ENCODE data around the gene MRI1.
A peak's percentile ranks its signal among the peaks of the same experiment; 100 is the strongest.

MRI1 gene

GRCh38 chr19:13795595-13796300, 31.4 kb downstream of the MRI1 start:
- DNase-seq, result no peak

GRCh38 chr19:13796301-13797057, 32.2 kb downstream of the MRI1 start:
- no peak for DNase-seq

DNA sequence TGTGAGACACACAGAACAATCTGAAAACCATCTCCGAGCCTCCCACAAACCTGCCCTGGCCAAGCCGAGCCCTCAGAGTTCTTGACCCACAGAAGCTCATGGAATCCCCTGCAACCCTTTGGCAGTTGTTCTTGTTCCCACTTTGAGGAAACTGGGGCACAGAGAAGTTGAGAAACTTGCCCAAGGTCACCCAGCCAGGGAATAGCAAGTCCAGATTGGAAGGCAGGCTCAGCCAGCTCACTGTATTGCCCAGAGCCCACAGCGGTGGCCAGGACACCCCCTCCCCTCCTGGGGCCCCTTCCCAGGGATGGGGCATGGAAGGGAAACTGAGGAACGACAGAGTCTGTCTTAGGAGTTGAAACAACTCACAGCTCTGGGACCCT, 32.7 kb downstream of the MRI1 start:
- no peak for DNase-seq

DNA sequence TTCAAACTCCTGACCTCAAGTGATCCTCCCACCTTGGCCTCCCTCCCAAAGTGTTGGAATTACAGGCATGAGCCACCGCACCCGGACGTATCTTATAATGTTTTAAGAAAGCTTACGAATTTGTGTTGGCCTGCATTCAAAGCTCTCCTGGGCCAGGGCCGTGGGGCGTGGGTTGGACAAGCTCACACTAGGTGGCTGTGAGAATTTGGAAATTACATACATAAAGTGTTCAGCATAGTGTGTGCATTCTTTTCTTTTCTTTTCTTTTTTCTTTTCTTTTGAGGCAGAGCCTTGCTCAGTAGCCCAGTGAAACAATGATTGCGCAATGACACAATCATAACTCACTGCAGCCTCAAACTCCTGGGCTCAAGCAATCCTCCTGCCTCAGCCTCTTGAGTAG, 33.5 kb downstream of the MRI1 start:
- DNase-seq, result no peak

GRCh38 chr19:13799669-13800068, 35.3 kb downstream of the MRI1 start:
- DNase-seq, result no peak

DNA sequence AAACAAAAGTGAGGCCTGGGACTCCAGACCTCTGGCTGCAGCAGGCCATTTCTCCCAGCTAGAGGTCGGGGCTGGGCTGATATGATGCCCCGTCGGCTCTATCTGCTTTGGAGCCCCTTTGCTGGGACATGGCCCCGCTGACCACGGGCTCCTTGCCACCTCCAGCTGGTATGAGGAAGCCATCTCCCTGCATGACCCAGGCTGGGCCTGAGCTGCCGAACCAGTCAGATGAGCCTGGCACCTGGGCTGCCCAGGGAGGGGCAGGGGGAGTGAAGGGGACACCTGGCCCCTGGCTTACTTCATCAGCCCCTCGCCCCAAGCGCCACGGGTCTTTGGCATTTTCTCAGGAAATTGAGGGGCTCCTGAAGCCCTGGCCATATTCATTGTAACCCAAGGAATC, 38.7 kb downstream of the MRI1 start:
- DNase-seq, result no peak

DNA sequence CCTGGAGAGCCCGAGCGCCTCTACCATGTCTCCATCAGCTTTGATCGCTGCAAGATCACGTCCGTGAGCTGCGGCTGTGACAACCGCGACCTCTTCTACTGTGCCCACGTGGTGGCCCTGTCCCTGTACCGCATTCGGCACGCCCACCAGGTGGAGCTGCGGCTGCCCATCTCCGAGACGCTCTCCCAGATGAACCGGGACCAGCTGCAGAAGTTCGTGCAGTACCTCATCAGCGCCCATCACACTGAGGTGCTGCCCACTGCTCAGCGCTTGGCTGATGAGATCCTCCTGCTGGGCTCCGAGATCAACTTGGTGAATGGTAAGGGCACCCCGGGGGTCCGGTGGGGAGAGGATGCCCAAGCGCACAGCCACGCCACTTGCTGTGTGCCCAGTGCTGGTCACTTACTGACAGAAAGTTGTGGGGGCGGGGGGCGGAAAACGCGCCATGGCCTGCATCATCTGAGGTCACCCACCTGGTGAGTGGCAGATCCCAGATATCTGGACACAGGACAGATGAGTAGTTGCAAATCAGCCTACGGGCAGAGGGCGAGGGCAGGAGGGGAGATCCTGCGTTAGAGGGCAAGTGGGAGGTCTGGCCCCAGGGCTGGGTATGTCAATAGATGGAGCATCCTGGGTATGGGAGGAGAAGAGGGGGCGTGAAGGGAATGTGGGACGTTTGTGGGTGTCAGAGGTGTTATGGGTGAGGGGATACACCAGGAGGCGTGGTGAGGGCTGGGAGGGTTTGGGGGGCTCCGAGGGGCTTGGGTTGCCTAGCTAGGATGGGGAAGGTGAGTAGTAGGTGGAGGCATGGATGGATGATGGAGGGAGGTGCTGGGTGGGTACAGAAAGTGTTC, 40.7 kb downstream of the MRI1 start:
- no peak for DNase-seq

DNA sequence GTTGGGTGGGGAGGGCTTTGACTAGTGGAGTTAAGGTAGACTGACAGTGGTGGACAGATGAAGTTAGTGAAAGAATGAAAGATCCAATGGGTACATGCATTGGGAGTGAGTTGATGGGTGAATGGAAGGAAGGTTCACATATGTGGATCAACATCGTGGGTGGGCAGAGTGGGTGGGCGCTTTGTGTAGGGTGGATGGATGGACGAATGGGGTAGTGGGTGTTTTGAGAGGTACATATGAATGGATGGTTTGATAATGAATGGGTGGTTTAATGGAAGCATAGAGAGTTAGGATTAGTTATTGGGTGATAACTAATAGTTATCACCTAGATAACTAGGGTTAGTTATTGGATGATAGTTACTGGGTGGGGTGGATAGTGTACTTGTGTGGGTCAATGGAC, 42.4 kb downstream of the MRI1 start:
- no peak for DNase-seq

GRCh38 chr19:13807421-13808021, 43.2 kb downstream of the MRI1 start:
- DNase-seq, result no peak

- DNase-seq, result no peak
These were observed 44.5 kb downstream of the MRI1 start for GRCh38 chr19:13808856-13809255.

- DNase-seq, result no peak
These were observed 48.2 kb downstream of the MRI1 start for GRCh38 chr19:13812544-13812943.

DNA sequence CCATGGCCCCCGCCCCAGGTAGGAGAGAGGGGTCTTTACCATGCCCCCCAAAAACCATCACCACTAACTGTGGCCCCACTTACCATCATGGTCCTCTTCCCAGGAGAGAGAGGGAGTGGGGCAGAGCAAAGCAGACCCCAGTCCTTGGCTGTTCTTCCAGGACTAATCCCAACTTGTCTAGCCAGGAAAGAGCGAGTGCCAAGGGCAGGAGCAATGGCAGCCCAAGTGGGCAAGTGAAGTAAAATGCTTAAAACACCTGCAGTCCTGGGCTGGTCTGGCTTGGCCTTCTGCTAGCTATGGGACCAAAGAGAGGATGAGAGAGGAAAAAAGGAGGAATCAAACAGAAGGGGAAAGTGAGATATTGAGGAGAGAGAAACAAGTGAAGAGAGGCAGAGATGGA, 48.8 kb downstream of the MRI1 start:
- DNase-seq, result no peak

GRCh38 chr19:13814550-13814949, 50.2 kb downstream of the MRI1 start:
- no peak for DNase-seq

GRCh38 chr19:13817018-13817614, 52.8 kb downstream of the MRI1 start:
- DNase-seq, result peak; percentile 71 to 88

DNA sequence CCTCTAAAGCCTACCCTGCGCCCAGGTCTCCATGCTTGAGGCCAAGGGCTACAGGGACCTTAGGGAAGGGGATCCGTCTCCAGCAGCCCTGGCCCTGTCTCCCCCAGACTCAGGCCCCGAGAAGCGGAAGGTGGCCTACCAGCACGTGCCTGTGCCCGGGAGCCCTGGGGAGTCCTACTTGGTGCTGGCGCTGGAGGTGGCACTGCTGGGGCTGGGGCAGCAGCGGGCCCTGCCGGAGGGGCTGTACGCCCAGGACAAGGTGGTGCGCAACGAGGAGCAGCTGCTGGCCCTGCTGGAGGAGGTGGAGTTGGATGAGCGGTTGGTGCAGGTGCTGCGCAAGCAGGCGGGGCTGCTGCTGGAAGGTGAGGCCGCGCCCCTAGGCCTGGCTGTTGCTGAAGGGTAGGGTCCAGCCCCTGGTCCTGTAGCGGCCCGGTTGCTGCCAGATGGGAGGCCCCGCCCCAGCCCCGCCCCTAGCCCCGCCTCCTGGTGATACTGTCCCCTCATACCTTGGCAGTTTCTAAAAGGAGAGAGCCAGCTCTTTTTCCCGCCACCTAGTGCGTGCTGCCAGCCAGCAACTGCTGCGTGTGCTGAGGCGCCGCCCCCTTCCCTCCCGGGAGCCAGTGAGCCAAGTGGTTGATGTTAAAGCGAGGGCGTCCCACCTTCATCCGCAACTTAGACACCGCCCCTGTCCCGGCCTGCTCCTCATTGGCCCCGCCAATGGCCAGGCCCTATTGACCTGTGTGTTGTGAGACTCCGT, 53.5 kb downstream of the MRI1 start:
- DNase-seq, result peak; percentile 89 to 97

GRCh38 chr19:13819238-13819637, 54.9 kb downstream of the MRI1 start:
- DNase-seq, result no peak

DNA sequence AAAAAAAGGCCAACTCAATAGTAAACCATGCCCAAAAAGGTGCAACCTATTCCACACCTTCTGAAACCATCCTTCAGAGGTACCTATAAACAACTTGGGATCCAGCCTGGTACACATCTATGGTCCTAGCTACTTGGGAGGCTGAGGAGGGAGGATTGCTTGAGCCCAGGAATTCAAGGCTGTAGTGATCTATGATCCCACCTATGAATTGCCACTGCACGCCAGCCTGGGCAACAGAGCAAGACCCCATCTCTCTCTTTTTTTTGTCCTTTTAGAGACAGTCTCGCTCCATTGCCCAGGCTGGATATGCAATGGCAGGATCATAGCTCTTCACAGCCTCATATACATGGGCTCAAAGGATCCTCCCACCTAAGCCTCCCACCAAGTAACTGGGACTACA, 57.0 kb downstream of the MRI1 start:
- DNase-seq, result no peak

GRCh38 chr19:13823256-13823655, 58.9 kb downstream of the MRI1 start:
- no peak for DNase-seq

All from NCI-H2081 (cell line).